GM19023 (cell line): Measurements from ENCODE around the gene SLC35E2B.
A peak's percentile ranks its signal among the peaks of the same experiment; 100 is the strongest.
"Not testable (repeated sequence)": the region's sequence is repeated elsewhere in the genome, so short reads cannot be mapped to it uniquely, and the experiment has no call there.

ENCODE experiments used
- ATAC-seq: cut with Tn5 transposase; IDR thresholded peaks from one replicate; pipeline ENCODE4 v1.9.1; 2021; ENCODE audit warnings: mild to moderate bottlenecking, moderate library complexity; ENCODE audit not compliant: unreplicated experiment

SLC35E2B gene

DNA sequence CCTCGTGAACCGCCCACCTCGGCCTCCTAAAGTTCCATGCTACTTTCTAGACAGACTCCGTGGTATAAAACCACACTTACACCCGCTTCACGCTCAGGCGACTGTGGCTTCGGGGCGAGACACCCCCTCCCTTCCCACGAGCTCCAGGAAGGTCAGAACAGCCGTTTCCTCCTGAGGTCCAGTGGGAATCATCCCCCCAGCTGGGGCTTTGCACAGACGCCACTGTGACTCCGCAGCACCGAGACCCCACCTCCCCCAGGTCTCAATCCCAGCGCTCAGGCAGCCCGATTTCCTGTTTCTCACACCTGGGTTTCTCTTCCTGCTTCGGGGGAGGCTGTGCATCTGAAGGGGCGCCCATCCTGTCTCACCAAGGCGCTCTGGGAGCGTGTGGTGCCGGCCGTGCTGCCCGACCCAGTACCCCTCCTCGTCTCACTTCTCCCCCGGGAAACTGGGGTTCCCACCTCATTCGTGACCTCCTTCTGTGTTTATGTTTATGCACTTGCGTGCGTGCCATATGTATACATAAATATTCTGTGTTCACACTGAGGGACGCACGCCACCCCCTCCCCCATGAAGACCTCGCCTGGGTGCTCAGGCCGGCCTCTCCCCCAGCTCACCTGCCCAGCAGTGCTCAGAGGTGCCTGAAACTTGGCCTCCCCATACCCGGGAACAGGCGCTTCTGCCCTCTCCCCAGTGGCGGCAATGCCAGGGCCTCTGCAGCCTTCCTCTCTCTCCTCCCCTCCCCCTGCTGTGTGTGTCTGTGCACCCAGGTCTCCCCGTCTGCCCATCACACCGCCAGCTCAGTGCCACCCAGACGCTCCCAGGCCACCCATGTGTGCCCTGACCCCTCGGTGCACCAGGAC, 14.6 kb downstream of the SLC35E2B start:
- ATAC-seq: peak; percentile 59

DNA sequence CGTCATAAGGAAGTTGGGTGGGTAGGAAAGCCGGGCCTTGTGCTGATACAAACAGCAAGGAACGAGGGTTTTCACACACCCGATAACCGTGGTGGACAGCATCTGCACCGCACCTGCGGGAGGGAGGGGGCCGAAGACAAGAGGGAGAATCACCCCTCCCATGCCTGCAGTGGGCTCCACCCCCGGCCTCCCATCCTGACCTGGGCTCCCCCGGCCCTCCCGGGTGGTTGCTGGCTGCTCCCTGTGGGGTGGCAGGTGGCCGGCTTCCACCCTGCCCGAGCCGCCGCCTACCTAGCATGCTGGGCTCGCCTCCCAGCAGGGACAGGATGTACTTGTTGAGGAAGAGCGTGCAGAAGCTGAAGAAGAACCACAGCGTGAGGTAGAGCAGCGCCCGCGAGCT, 16.5 kb downstream of the SLC35E2B start:
- not testable (repeated sequence) for ATAC-seq

DNA sequence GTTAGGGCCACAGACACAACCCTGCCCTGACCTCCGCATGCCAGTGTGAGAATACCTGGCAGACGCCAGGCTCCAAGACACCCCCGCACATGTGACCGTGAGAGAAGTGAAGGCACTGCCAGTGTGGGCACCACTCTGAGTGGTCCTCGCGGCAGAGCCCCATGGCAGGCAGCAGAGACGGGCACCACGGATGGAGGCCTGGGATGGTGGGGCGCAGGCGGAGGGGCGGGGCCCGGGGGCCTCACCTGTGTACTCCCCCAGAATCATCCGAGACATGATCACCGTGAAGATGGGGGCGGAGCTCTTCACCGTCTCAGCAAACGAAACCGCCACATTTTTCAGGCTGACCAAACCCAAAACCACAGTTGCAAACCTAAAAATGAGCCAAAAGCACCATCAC, 17.4 kb downstream of the SLC35E2B start:
- not testable (repeated sequence) for ATAC-seq

DNA sequence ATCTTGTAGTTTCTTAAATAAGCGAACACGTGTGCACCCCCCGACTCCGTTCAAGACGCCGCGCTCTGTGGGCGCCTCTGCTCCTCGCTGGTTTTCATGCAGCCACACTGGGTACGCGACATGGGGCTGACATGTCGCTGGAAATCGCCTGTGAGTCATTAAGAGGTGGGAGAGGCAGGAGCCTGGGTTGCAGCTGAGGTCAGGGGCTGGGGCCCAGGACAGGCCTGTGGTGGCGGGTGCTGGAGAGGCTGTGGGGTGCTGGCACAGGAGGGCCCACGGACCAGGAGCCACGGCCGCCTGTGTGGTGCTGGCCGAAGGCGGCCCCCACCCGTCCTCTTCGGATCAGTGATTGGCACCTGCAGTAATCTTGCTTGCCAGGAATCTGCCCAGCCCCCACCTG, 17.8 kb downstream of the SLC35E2B start:
- ATAC-seq: not testable (repeated sequence)

DNA sequence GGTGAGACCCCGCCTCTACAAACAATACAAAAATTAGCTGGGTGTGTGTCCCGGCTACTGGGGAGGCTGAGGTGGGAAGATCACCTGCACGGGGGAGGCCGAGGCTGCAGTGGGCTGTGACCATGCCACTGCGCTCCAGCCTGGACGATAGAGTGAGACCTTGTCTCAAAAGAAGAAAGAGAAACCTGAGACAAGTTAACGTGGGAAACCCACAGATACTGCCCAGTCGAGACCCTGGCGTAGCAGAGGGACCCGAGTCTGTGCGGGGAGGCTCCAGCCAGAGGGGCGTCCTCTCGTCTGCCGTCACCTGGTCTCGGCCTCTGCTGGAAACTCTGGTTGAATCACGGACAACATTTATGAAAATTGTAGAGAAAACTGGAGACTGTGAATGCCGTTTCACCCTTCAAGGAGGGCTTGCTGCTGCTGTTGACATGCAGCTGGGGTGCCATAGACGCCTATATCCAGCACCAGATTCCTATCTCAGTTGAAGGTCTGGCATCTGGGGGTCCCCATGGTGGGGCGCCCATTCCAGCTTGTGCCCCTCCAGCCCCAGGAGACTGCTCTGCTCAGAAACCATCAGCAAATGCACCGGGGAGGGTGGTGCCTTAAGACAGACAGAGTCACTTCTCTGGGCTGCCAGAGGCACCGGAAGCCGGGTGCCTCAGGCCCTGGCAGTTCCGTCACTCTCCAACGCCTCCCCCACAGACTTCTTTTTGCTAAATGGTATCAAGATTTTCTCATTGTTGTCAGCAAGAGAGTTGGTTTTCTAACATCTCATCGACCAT, 20.2 kb downstream of the SLC35E2B start:
- no peak for ATAC-seq

DNA sequence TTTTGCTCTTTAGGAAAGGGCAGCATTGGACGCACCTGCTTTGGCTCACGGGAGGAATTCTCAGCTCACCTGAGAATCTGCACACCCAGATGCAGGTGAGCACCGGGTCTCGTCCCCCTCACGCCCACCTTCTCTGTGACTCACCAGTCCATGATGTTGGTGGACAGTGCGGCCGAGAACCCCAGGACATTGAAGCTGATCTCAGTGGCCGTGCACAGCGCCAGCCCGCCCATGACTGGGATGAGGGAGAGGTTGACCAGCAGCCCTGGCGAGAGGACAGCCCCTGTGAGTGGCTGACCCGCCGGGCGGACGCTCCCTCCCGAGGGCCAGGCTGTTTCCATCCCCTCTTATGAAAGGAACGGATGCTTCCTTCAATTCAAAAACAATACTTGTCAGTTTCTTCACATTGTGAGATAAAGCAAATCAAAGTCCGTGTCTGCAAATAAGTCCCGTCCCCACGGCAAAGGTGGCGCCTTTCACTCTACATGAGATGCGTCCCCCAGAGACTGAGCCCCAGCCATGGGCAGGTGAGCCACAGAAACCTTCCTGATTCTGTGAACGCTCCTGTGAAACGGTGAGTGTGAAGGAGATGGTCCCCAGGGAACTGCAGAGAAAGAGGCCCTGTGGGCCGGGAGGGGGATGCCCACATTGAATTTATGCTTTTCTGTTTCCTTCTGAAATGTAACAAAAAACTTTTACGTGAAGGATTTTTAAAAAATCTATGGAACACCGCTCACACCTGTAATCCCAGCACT, 21.1 kb downstream of the SLC35E2B start:
- ATAC-seq: no peak

DNA sequence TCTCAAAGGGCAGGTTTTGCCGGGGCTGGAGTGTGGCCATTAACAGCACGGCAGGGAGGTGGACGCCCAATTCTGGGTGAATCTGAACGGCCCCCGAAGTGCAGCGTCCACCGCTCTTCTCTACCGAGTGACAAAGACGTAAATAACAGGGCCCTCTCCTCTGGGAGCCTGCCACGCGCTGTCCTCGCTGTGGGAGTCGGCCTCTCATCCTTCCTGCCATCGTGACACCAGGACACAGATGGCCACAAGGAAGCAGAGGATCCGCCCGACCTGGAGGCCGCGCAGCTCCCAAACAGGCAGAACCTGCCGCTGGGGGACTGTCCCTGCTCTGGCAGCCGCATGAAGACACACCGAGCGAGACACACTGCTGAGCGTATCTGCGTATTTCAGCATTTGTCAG, 21.7 kb downstream of the SLC35E2B start:
- no peak for ATAC-seq

DNA sequence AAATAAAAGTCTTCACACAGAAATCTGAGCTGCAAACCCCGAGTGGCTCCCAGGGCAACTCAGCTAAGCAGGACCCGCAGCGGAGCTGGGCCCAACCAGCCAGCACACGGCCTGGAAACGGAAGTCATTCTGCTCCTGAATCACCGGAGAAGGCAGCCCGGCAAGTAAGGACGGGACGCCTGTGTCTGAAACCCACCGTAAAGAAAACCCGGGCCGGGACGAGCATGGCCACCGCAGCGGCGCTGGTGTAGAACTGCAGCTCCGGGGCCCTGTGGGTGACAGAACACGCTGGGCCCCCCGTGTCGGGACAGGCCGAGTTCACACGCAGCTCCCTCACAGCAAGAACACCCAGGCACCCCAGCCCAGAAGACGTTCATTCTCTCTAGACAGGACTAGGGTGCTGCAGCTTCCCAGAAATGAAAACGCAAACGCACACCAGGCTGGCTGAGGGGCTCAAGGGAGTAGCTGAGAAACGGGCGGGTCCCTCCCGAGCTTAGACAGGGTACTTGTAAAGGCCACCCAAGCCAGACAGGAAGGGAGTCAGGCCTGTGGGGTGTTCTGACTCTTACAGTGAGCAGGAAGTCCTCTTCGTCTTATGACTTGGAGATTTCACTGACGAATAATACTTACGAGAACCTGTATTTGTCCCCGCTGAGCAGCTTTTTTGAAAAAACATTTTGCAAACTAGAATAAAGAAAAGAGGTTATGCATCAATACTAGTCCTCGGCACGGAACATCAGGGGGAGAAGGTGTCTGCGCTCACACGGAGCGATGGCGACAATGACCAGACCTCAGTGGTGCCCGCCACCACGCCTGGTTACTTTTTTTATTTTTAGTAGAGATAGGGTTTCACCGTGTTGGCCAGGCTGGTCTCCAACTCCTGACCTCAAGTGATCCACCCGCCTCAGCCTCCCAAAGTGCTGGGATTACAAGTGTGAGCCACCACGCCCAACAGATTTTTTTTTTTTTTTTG, 22.8 kb downstream of the SLC35E2B start:
- ATAC-seq: no peak

DNA sequence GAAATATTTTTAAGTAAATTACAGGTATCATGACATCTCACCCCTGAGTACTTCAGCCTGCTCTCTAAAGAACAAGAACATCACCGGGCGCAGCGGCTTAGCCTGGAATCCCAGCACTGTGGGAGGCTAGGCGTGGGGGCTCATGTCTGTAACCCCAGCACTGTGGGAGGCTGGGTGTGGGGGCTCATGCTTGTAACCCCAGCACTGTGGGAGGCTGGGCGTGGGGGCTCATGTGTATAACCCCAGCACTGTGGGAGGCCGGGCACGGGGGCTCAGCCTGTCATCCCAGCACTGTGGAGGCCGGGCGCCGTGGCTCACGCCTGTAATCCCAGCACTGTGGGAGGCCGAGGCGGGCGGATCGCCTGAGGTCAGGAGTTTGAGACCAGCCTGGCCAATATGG, 26.1 kb downstream of the SLC35E2B start:
- ATAC-seq: no peak

DNA sequence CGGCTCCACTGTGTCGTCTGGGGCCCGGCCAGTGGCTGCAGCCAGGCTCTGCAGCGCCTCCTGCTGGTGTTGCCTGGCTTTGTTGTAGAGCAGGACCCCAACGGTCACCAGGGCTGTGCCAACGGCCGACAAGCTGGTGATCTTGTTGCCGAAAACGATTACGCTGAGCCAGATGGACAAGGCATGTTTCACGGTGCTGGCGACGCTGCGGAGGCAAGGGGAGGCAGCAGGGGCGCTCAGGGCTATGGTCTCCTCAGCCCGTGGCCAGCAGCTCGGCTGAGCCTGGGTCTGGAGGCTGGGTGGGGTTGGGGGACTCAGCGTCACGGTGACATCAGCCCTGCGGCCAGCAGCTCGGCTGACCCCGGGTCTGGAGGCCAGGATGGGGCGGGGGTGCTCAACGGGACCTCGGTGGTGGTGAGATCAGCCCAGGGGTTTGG, 26.8 kb downstream of the SLC35E2B start:
- no peak for ATAC-seq

DNA sequence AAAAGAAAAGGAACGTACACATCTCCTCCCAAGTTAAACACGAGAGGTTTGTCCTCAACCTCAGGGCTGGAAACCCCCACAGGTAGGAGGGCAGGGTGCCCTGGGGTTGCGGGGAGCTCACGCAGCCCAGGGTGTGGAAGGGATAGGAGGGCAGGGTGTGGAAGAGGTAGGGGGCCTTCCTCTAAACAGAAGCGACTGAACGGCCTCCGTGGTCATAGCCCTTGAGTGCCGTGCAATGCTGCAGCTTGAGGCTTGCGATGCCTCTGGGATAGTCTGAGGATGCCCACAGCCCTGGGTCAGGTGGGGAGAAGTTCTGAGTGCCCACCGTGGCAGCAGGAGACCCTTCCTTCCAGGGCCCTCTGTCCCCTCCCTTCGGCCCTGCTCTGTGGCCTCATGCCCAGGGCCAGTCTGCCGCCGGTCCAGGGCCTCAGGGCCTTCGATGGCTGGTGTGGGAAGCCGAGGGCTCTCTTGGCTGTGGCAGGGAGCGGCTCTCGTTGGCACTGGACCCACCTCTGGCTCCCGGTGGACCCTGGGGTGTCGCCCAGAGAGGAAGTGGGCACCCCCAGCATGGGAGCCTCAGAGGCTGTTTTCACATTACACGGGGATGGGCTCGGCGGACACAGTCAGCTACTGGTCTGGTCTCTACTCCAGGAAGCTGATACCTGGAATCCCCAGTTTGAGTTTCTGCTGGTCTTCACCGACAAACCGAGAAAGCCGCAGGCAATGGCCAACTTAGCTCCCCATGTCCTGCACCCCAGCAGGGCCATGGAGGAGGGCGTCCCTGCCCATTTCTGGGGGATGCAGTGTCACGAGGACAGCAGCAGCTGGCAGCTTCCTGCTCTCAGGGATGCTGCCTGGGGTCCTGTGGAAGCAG, 27.4 kb downstream of the SLC35E2B start:
- ATAC-seq: no peak

DNA sequence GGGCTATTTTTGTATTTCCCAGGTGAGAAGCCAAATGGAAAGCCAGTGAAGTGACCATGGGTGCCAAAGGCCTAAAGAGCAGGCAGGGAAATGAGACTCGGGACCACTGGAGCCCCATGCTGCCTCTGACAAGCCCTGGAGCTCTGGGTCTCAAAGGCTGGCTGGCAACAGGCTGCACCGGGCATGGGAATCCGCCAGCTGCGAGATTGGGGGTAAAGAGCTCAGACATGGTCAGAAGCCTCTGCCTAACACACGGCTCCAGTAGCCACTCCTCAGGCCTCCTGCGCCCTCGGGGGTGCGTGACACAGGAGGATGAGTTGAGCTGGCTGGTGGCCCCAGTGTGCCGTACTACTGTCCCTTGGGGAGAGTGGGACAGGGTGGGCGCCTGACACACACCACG, 28.3 kb downstream of the SLC35E2B start:
- not testable (repeated sequence) for ATAC-seq

DNA sequence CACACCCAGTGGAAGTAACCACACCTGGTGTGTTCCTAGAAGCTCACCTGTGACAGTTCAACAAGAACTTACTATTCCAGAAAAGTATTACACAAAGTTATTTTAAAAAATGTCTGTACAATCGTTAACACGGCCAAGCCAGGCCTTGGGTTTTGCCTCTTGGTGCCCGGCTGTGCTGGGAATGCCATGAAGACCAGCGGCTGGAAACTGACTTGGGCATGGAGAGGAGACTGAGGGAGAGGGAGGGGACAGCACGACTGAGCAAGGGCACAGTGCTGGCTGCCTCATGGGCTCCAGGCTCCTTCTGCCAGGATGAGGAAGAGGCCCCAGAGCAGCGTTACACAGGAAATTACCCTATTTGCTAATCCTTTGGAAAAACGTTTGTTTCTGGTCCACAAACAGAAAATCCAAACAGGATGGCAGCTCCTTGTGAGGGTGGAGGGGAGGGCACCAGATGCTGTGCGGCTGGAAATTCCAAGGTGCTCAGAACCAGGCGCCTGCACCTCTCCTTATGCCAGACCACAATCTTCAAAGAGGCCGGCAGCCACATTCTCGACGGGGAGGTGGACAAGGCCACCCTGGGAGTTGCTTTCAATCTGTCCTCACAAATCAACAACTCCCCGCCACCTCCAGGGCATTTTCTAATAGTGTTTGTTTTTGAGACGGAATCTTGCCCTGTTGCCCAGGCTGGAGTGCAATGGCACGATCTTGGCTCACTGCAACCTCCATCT, 29.6 kb downstream of the SLC35E2B start:
- ATAC-seq: not testable (repeated sequence)

DNA sequence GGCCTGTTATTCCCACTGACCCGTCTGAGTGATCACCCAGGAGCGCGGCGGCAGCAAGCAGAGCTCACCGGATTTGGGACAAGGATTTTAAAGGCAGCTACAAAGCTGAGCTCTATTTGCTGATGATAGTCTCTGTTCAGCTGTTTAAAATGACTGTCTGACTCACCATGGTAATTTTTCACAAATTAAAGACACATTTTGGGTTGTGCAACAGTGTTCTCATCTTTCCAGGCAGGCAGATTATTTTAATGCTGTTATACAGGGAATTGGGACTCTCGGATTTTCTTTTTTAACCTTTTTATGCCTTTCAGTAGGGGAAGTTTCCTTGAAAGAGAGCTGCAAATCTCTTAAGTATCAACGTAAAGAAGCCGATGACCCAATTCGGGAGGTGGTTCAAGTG, 30.2 kb downstream of the SLC35E2B start:
- ATAC-seq: not testable (repeated sequence)

DNA sequence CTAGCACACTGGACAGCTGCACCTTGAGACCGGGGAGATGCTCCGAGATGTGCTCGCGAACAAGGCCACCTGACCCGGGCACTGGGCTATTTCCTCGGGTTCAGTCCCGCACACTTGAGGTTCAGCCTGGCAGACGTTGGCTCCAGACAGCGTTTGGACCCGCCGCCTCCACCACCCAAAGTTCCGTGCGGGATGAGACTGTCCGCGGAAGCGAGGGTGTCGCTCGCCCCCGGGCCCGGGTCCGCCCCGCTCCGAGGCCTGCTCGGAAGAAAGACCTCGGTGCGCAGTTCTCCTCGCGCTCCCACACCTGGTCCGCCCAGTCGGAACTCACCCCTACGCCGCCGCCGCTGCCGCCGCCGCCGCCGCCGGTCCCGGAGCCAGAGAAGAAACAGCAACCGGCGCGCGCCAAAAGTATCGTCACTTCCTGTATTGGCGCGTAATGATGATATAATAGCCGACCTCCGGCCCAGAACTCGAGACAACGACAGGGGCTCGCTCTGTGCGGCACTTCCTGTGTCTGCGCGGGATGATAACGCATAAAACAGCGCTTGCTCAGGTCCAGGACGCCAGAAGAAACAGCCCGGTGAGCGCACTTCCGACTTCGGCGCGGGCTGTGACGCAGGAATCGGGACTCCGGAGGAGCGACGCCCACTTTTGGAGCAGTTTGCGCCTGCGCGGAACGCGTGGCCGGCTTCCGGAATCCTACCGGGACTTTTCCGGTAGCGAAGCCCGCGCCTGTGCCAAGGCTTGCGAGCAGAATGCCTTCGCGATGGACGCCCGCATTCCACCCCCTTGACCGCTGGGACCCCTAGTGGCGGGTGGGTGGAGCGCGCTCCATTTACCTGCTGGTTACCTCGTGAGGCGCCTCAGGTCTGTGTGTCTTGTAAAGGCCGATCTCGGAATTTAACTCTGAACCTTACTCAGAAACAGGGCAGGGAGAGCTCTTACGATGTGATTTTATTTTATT, 33.7 kb downstream of the SLC35E2B start, which contains the start of gene CDK11B:
Gene CDK11B, minus strand, starts transcription at position 422 of the 967 bp plus-strand sequence. CDS start 1,519 bp downstream, outside the sequence.
- ATAC-seq: peak; percentile 90

DNA sequence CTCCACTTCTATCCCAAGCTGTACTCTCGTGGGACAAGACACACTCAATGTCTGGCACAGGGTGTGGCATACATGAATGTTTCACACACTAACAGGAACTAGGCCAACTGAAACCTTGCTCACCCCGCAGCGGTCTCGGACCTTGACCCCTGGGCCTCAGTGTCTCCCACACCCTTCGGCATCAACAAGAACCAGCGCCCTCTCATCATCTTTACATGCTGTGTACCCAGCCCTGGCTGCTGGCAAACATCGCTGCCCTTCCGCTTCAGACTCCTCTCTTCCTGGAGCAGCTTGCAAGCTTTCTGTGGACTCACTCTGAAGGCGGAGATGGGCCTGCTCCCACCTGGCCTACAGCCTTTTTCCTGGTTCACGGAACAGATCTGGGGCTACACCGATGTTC, 44.3 kb downstream of the SLC35E2B start:
- not testable (repeated sequence) for ATAC-seq
